Right renal cortex interstitium (tissue), 3 donors: ENCODE measurements around the gene ZNF33A. TPM values are rescaled to one million over a fixed set of nuclear protein-coding genes. Genes with fewer than 3 reads are reported as not detected.
"Not testable (repeated sequence)": the region's sequence is repeated elsewhere in the genome, so short reads cannot be mapped to it uniquely, and the experiment has no call there.

Source experiments
- DNase-seq, 3 donors: peaks; one replicate each; pipeline ENCODE4 v3.0.0-alpha.2; 2013; ENCODE audit warnings: low read depth in 3 of 3, low spot score in 2 of 3
- polyA plus RNA-seq, 3 donors: library from polyadenylated mRNA; unstranded; fragments of 120-200 nt; gene quantifications; one replicate each; pipeline ENCODE4 v1.2.1, GENCODE V29; 2013; ENCODE audit not compliant: insufficient read length in 3 of 3

ZNF33A gene
- polyA plus RNA-seq, 3 donors, result 46.3 to 53.0 (median 50.1) TPM

- no peak for DNase-seq
These were observed 33.0 kb downstream of the ZNF33A start for GRCh38 chr10:38043516-38043915.

GRCh38 chr10:38045129-38045528, 34.7 kb downstream of the ZNF33A start:
- DNase-seq, result no peak

GRCh38 chr10:38047666-38048065, 37.2 kb downstream of the ZNF33A start:
- no peak for DNase-seq

GRCh38 chr10:38050212-38050611, 39.7 kb downstream of the ZNF33A start:
- DNase-seq, result no peak

- DNase-seq, result no peak
These were observed 43.9 kb downstream of the ZNF33A start for GRCh38 chr10:38054361-38054797.

- not testable (repeated sequence) for DNase-seq
These were observed 44.9 kb downstream of the ZNF33A start for GRCh38 chr10:38055274-38055894.

GRCh38 chr10:38069663-38070062, 59.2 kb downstream of the ZNF33A start:
- not testable (repeated sequence) for DNase-seq

- DNase-seq, result no peak
These were observed 60.0 kb downstream of the ZNF33A start for GRCh38 chr10:38070501-38070900.

- DNase-seq, result no peak
These were observed 62.1 kb downstream of the ZNF33A start for GRCh38 chr10:38072552-38072951.

- DNase-seq, result no peak
These were observed 66.2 kb downstream of the ZNF33A start for GRCh38 chr10:38076687-38077086.

GRCh38 chr10:38093318-38093717, 82.8 kb downstream of the ZNF33A start:
- not testable (repeated sequence) for DNase-seq

- no peak for DNase-seq
These were observed 83.3 kb downstream of the ZNF33A start for GRCh38 chr10:38093816-38094157.

GRCh38 chr10:38094158-38094926, 83.9 kb downstream of the ZNF33A start, which contains the start of gene ZNF37A:
Gene ZNF37A (plus strand): TSS chr10:38094337. CDS start chr10:38096618, 2,281 bp downstream.
- DNase-seq, result peak; percentile 83 to 94 (median 91)

GRCh38 chr10:38094927-38095574, 84.6 kb downstream of the ZNF33A start:
- DNase-seq, result no peak

GRCh38 chr10:38102880-38103279, 92.4 kb downstream of the ZNF33A start:
- no peak for DNase-seq

- DNase-seq, result no peak
These were observed 93.3 kb downstream of the ZNF33A start for GRCh38 chr10:38103756-38104155.

- no peak for DNase-seq
These were observed 101.7 kb downstream of the ZNF33A start for GRCh38 chr10:38112159-38112558.

Other genes starting within 250 kb of the ZNF33A start
- 10 to 100 TPM; 32.3 to 37.4 (median 33.7) TPM for gene ZNF248, start 153.1 kb upstream of the ZNF33A start, polyA plus RNA-seq
- gene ZNF25, start 34.0 kb upstream of the ZNF33A start, polyA plus RNA-seq, result 10 to 100 TPM; 13.9 to 16.1 (median 14.2) TPM
- 10 to 100 TPM; 17.5 to 19.1 (median 17.9) TPM for gene ZNF37A, start 83.7 kb downstream of the ZNF33A start, polyA plus RNA-seq